Measurements from ENCODE around the gene GRK5. TPM values are rescaled to one million over a fixed set of nuclear protein-coding genes. Genes with fewer than 3 reads are reported as not detected.
A peak's percentile ranks its signal among the peaks of the same experiment; 100 is the strongest.

The GRK5 gene
- total RNA-seq, 1 experiment from 2014 or later = 58.2 TPM

GRCh38 chr10:119243967-119244366, 36.6 kb downstream of the GRK5 start:
- H3K27me3 ChIP-seq (replicated peaks; ENCODE audit: insufficient read depth, low read depth, low read length, poor library complexity) = no peaks in the 10 kb centered on the region
- intact Hi-C loops (cut with micrococcal nuclease; ENCODE audit: unreplicated experiment) = no loop called here
- CTCF ChIA-PET = no interaction called here
- H3K36me3 ChIP-seq (ENCODE audit: insufficient read depth, low read length, poor library complexity, severe bottlenecking) = no peaks in the 10 kb centered on the region
- H3K4me3 ChIP-seq (ENCODE audit: low read depth, low read length, poor library complexity, severe bottlenecking) = no peak overlapping the region
- DNase-seq (ENCODE audit: low spot score) = no peak
- H3K4me1 ChIP-seq (ENCODE audit: insufficient read depth, low read length, poor library complexity, severe bottlenecking) = no peaks in the 10 kb centered on the region
- BruUV-seq (replicated peaks) = TSS peak; percentile 2
- POLR2A ChIA-PET (ENCODE audit: low non-redundant PET) = no interaction called here
- H3K27ac ChIP-seq (ENCODE audit: low read depth, low read length, poor library complexity, severe bottlenecking) = no peak overlapping the region
- no peak for TF ChIP-seq EZH2 (IDR thresholded peaks at IDR 0.05; ENCODE audit: borderline replicate concordance, low read depth, low read length, poor library complexity, severe bottlenecking)
- TF ChIP-seq CTCF (conservative IDR thresholded peaks at IDR 0.05; ENCODE audit: low read depth, low read length) = no peak
- H3K9me3 ChIP-seq (ENCODE audit: low read depth, low read length, poor library complexity, severe bottlenecking) = no peaks in the 10 kb centered on the region

DNA sequence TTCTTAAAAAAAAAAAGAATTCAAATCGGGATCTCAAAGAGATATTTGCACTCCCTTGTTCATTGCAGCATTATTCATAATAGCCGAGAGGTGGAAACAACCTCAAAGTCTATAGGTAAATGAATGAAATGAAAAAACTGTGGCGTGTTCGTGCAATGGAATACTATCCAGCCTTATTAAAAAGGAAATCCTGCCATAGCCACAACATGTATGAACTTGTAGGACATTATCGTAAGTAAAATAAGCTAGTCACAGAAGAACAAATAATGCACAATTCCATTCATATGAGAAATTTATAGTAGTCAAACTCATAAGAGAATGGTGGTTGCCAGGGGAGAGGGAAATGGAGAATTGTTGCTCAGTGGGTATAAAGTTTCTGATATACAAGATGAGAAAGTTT, 37.9 kb downstream of the GRK5 start:
- peaks cover 4% of the 10 kb centered on the region for H3K4me1 ChIP-seq (ENCODE audit: insufficient read depth, low read length, poor library complexity, severe bottlenecking)
- H3K27me3 ChIP-seq (replicated peaks; ENCODE audit: insufficient read depth, low read depth, low read length, poor library complexity) = no peaks in the 10 kb centered on the region
- no peak for DNase-seq (ENCODE audit: low spot score)
- no peak for TF ChIP-seq EZH2 (IDR thresholded peaks at IDR 0.05; ENCODE audit: borderline replicate concordance, low read depth, low read length, poor library complexity, severe bottlenecking)
- TF ChIP-seq CTCF (conservative IDR thresholded peaks at IDR 0.05; ENCODE audit: low read depth, low read length) = no peak
- H3K36me3 ChIP-seq (ENCODE audit: insufficient read depth, low read length, poor library complexity, severe bottlenecking) = no peaks in the 10 kb centered on the region
- BruUV-seq (replicated peaks) = no TSS peak
- CTCF ChIA-PET = no interaction called here
- H3K27ac ChIP-seq (ENCODE audit: low read depth, low read length, poor library complexity, severe bottlenecking) = no peak overlapping the region
- H3K4me3 ChIP-seq (ENCODE audit: low read depth, low read length, poor library complexity, severe bottlenecking) = no peak overlapping the region
- POLR2A ChIA-PET (ENCODE audit: low non-redundant PET) = no interaction called here
- intact Hi-C loops (cut with micrococcal nuclease; ENCODE audit: unreplicated experiment) = no loop called here
- no peaks in the 10 kb centered on the region for H3K9me3 ChIP-seq (ENCODE audit: low read depth, low read length, poor library complexity, severe bottlenecking)

DNA sequence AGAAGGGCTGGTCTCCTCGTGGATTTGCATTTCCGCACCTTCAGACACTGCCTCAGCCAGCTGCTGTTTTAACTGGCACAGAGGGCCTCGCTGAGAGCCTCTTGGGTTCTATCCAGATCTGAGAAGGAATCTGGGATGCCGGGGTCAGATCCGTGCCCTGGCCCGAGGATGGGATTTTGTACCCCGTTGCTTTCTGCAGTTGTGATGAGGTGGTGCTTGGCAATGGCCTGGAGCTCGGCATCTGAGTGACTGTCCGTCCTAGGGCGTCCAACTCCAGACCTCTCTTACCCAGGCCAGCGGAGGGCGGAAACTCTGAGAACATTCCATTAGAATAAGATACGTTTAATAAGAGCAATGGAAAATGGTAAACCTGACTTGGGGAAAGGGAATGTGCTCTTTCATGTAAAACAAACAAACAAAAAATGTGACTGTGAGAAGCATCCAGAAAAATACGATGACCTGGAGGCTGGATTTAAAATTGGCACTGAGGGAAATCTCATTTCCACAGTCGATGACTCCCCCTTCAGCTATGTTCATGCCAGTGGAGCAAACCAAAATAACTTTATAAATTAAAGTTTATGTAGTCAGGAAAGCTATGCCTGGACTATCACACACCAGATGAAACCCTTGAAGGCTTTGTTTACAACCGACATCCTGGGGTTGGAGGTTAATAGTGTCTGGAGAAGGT, 39.6 kb downstream of the GRK5 start:
- H3K4me3 ChIP-seq (ENCODE audit: low read depth, low read length, poor library complexity, severe bottlenecking) = no peak overlapping the region
- H3K27ac ChIP-seq (ENCODE audit: low read depth, low read length, poor library complexity, severe bottlenecking) = no peak overlapping the region
- H3K36me3 ChIP-seq (ENCODE audit: insufficient read depth, low read length, poor library complexity, severe bottlenecking) = no peaks in the 10 kb centered on the region
- peaks cover 20% of the 10 kb centered on the region for H3K4me1 ChIP-seq (ENCODE audit: insufficient read depth, low read length, poor library complexity, severe bottlenecking)
- ChIA-PET CTCF (no interaction called here), POLR2A (ENCODE audit: low non-redundant PET) (no interaction called here)
- intact Hi-C loops (cut with micrococcal nuclease; ENCODE audit: unreplicated experiment) = no loop called here
- no peaks in the 10 kb centered on the region for H3K27me3 ChIP-seq (replicated peaks; ENCODE audit: insufficient read depth, low read depth, low read length, poor library complexity)
- TF ChIP-seq EZH2 (IDR thresholded peaks at IDR 0.05; ENCODE audit: borderline replicate concordance, low read depth, low read length, poor library complexity, severe bottlenecking) = no peak
- no peak for TF ChIP-seq CTCF (conservative IDR thresholded peaks at IDR 0.05; ENCODE audit: low read depth, low read length)
- BruUV-seq (replicated peaks) = no TSS peak
- no peak for DNase-seq (ENCODE audit: low spot score)
- H3K9me3 ChIP-seq (ENCODE audit: low read depth, low read length, poor library complexity, severe bottlenecking) = no peaks in the 10 kb centered on the region
